ENCODE measurements around the gene SPECC1.
"Not testable (repeated sequence)": the region's sequence is repeated elsewhere in the genome, so short reads cannot be mapped to it uniquely, and the experiment has no call there.

Gene SPECC1

GRCh38 chr17:20257008-20257407 lies 247.8 kb downstream of the SPECC1 start:
- Histone ChIP-seq H3K27ac (no peak overlapping the region), H3K4me3 (no peak overlapping the region)
- DNase-seq (ENCODE audit: low spot score): no peak
- TF ChIP-seq, protein P1, sequence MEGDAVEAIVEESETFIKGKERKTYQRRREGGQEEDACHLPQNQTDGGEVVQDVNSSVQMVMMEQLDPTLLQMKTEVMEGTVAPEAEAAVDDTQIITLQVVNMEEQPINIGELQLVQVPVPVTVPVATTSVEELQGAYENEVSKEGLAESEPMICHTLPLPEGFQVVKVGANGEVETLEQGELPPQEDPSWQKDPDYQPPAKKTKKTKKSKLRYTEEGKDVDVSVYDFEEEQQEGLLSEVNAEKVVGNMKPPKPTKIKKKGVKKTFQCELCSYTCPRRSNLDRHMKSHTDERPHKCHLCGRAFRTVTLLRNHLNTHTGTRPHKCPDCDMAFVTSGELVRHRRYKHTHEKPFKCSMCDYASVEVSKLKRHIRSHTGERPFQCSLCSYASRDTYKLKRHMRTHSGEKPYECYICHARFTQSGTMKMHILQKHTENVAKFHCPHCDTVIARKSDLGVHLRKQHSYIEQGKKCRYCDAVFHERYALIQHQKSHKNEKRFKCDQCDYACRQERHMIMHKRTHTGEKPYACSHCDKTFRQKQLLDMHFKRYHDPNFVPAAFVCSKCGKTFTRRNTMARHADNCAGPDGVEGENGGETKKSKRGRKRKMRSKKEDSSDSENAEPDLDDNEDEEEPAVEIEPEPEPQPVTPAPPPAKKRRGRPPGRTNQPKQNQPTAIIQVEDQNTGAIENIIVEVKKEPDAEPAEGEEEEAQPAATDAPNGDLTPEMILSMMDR (IDR thresholded peaks at IDR 0.05): no peak

DNA sequence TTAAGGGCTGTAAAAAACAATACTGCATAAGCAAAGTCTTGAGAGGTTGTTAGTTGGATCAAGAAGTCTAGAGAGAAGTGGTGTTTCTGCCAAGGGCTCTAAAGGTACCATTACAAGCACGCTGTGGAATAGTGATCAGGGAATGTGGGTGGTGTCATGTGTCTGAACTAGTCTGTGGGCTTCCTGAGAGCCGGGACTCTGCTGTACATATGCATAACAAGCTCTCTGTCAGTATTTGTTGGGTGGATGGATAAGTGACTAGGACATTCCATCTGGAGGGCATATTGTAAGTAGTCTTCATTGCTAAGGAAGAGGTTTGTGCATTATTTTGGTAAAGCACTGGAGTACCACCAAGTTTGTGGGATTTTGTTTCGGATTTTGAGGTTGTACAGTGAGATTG lies 248.6 kb downstream of the SPECC1 start:
- Histone ChIP-seq H3K4me3 (no peak overlapping the region), H3K27ac (no peak overlapping the region)
- no peak for DNase-seq (ENCODE audit: low spot score)
- TF ChIP-seq, protein P1 (IDR thresholded peaks at IDR 0.05): no peak

GRCh38 chr17:20259668-20260067 lies 250.5 kb downstream of the SPECC1 start:
- no peak overlapping the region for H3K4me3 ChIP-seq
- DNase-seq (ENCODE audit: low spot score): no peak
- H3K27ac ChIP-seq: no peak overlapping the region
- TF ChIP-seq, protein P1 (IDR thresholded peaks at IDR 0.05): no peak

DNA sequence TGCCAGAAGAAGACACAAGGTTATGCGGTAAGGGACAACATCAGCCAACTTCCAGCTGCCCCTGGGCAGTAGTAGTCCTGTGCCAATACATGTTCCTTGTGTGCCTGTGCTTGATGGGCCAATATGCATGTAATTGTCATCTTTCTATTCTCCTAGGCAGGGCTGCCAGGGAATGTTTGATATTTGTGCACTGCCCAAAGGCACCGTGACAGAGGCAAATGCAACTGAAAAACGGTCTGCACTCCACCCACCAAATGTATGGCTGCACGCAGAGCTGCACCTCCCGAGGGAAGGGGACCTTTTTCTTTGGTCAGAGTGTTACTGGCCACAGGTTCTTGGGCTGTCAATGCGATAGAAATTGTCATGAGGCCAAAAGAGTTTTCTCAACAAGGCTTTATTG lies 251.1 kb downstream of the SPECC1 start:
- DNase-seq (ENCODE audit: low spot score): no peak
- TF ChIP-seq, protein P1 (IDR thresholded peaks at IDR 0.05): no peak
- H3K27ac ChIP-seq: no peak overlapping the region
- H3K4me3 ChIP-seq: no peak overlapping the region

GRCh38 chr17:20262226-20263114 lies 253.3 kb downstream of the SPECC1 start:
- Histone ChIP-seq H3K27ac (peak overlapping the region; percentile 32 to 82), H3K4me3 (no peak overlapping the region)
- no peak for DNase-seq (ENCODE audit: low spot score)
- TF ChIP-seq, protein P1 (IDR thresholded peaks at IDR 0.05): no peak

DNA sequence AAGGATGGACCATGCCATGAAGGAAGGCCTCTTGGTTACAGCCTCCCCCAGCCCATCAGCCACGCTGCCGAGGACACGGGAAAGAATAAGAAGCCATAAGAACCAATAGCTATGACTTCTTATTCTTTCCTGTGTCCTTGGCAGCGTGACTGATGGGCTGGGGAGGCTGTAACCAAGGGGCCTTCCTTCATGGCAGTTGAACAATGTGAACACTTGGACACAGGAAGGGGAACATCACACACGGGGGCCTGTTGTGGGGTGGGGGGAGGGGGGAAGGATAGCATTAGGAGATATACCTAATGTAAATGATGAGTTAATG lies 253.9 kb downstream of the SPECC1 start:
- H3K4me3 ChIP-seq; DNase-seq (ENCODE audit: low spot score): not testable (repeated sequence)
- H3K27ac ChIP-seq: peak overlapping the region; percentile 32 to 82

DNA sequence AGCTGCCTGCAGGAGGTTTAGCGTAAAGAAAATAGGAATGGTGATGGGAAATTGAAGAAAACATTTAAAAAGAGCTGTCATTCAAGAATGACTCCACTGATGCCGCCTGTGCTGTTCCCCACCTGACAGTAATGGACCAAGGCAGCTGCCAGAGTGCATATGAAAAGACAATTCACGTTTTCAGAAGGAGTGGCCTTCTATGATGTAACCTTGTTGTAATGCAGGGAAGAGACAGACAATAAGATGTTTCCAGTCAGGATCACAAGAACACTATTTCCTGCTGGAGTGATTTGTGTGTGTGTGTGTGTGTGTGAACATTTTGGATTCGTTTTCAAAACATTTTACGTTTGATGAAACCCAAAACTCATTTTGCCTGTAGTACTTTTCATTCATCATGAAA lies 254.4 kb downstream of the SPECC1 start:
- DNase-seq (ENCODE audit: low spot score): no peak
- peak overlapping the region; percentile 69 to 82 for H3K27ac ChIP-seq
- H3K4me3 ChIP-seq: no peak overlapping the region
- TF ChIP-seq, protein P1 (IDR thresholded peaks at IDR 0.05): no peak
